Omental fat pad (tissue), 4 donors: ENCODE results near the gene CCDC192. TPM values are rescaled to one million over a fixed set of nuclear protein-coding genes. Genes with fewer than 3 reads are reported as not detected.

Experiments
- ATAC-seq: fragments of 150-250 bp; one replicate; pipeline ENCODE4 v1.9.1; 2016; ENCODE audit warnings: mild to moderate bottlenecking, moderate library complexity; ENCODE audit not compliant: low FRiP score
- DNase-seq: peaks from one replicate; pipeline ENCODE4 v3.0.0-alpha.2; 2019; ENCODE audit warnings: low spot score
- total RNA-seq, 4 donors: library from RNA; depleted of rRNA; stranded (reverse); fragments of >200 nt; gene quantifications; one replicate each; pipeline ENCODE4 v1.1.0, GENCODE V29; 2016
- TF ChIP-seq, protein P1 (sequence below), 3 donors: fragments of 450-650 bp; IDR thresholded peaks; one replicate each; pipeline ENCODE4 v1.5.1; 2016 to 2017; ENCODE audit warnings: antibody characterized with exemption in 3 of 3, mild to moderate bottlenecking in 3 of 3, moderate library complexity in 2 of 3

The CCDC192 gene
- total RNA-seq, 4 donors from 2014 or later: 0.56 TPM; not detected in 3

DNA sequence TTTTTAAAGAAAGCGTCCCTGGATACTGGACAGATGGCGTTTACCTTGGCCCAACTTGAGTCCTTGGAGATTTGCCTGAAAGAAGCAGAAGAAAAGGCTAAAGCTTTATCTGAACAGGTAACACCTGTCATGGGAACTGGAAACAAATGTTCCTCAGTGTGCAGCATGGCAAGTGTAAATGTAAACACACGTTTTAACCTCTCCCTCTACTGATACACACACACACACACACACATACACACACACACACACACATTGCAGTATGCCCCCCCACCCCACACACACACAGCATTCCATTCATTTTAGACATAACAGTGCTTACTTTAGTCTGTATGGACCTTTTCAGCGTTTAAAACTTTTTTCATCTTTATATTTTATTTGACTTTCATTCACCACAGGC is 51.1 kb downstream of the CCDC192 start:
- no peak for DNase-seq
- TF ChIP-seq, protein P1, sequence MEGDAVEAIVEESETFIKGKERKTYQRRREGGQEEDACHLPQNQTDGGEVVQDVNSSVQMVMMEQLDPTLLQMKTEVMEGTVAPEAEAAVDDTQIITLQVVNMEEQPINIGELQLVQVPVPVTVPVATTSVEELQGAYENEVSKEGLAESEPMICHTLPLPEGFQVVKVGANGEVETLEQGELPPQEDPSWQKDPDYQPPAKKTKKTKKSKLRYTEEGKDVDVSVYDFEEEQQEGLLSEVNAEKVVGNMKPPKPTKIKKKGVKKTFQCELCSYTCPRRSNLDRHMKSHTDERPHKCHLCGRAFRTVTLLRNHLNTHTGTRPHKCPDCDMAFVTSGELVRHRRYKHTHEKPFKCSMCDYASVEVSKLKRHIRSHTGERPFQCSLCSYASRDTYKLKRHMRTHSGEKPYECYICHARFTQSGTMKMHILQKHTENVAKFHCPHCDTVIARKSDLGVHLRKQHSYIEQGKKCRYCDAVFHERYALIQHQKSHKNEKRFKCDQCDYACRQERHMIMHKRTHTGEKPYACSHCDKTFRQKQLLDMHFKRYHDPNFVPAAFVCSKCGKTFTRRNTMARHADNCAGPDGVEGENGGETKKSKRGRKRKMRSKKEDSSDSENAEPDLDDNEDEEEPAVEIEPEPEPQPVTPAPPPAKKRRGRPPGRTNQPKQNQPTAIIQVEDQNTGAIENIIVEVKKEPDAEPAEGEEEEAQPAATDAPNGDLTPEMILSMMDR (IDR thresholded peaks at IDR 0.05): no peak
- ATAC-seq: no peak

DNA sequence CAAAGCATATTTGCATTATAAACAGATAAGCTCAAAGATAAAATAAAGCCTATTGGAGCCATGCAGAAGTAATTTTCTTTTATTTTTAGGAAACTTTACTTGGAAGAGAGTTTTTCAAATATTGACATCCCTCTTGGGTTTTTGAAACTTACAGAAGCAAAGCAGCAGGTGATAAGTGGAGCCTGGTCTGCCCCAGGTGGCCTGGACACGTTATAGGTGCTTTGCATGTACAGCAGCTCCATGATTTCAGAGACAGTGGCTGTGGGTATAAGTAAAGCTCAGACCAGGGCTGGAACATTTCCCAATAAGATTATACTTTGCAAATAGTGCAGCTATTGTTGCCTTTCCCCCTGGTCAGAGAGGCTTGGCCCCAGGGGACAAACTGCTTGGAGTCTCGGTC is 51.5 kb downstream of the CCDC192 start:
- no peak for DNase-seq
- TF ChIP-seq, protein P1 (IDR thresholded peaks at IDR 0.05): no peak
- no peak for ATAC-seq

DNA sequence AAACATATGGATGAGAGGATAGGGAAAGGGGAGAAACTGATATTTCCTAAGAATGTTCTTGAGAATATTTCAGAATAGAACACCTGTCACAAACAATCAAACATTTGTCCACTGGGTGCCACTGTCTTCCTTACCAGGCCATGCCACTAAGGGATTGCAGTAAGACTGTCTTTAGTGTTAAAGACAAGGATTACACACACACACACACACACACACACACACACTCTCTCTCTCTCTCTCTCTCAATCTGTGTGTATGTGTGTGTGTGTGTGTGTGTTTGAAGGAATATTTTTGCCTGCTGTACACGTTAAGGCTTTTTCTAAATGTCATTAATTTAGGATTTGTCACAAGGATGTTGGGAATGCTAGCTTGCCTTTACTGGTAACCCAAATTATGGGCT is 54.4 kb downstream of the CCDC192 start:
- TF ChIP-seq, protein P1 (IDR thresholded peaks at IDR 0.05): no peak
- no peak for DNase-seq
- ATAC-seq: no peak

DNA sequence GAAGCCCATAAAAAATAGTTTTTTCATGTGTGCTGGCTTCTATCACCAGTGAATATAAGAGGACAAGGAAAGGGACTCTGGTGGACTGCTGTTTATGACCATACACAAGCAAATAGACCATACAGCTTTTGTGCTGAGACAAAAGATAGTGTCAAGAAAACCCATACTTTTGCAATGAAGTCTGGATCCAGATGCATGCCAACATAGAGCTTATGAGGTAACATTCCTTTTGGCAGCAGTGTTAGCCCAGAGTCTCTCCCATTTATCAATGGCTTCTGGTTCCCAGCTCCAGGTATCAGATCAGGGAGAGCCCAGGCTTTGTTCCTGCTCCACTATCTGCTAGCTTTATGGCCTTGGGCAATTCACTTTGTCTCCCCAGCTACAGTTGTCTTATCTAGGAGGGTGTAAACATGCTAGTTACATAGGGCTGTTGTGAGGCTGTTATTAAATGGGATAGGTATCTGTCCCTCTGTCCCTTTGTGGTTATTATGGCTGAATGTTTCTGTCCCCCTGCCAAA is 55.6 kb downstream of the CCDC192 start:
- no peak for DNase-seq
- no peak for ATAC-seq
- TF ChIP-seq, protein P1 (IDR thresholded peaks at IDR 0.05): no peak

DNA sequence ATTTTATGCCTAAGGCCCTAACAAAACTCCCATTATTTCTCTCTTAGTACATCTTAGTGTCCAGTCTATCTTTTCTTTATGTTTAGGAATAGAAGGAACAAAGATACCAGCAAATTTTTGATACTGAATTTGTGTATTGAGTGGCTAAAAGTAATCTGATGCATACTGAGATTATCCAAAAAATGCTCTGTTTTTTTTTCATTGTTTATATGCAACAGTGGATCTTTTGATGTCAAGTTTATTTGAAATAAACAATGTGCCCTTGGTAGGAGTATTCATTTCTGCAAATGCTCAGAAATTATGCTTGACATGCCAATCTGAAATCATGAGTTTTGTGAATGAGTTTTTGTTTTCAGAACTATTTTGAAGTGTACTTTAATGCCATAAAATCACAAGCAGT is 58.7 kb downstream of the CCDC192 start:
- TF ChIP-seq, protein P1 (IDR thresholded peaks at IDR 0.05): no peak

DNA sequence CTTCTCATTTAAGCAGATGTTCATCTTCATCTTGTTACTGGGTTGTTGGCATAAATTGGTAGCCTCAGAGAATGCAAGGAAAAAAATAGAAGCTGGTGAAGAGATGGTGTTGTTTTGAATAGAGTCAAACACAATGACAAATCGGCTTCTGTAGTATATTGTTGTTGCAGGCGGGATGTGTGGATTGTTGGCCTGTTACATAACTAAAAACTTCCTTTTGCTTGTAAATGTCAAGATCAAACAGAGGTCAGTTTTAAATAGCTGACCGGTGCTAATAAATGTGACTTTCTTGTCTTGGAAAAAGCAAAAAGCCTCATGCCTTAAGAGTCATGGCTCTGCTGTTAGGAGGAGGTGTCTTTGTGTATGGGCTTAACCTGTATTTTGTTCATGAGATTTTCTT is 59.2 kb downstream of the CCDC192 start:
- DNase-seq (no peak), ATAC-seq (no peak)
- TF ChIP-seq, protein P1 (IDR thresholded peaks at IDR 0.05): no peak

More for the DNA sequence above, 58.7 kb downstream of the CCDC192 start:
- ATAC-seq (no peak), DNase-seq (no peak)

DNA sequence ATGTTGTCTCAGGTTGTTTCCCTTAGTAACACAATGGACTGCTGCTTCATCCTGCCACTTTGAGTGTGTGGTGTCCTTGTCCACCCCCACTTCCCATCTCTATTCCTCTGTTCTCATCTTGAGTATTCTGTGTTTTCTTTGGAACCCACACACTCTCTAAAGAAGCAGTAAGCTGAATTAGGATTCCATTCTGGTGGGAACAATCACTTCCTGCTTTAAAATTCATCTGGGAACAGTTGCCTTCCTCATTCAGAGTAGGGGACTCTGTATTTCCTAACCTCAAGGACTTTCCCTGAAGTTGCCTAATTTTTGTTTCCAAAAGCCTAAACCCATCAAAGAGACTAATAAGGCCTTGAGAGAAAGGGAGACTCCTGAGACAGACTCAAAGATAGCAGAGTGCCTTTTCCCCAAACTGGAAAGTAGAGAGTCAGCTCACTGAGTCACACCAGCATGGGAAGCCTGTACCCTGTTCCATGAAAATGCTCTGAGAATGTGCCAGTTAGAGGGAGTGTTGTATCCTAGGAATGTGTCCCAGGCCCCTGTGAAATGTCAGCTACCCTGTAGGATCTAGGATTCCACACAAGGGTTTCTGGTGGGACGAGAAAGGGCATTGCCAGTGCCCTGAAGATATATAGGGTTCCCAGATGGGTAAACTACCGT is 63.6 kb downstream of the CCDC192 start:
- ATAC-seq (no peak), DNase-seq (no peak)
- TF ChIP-seq, protein P1 (IDR thresholded peaks at IDR 0.05): no peak
